HepG2 (cell line): Measurements from ENCODE around the gene SLC13A2. TPM values are rescaled to one million over a fixed set of nuclear protein-coding genes. Genes with fewer than 3 reads are reported as not detected.

Experiments used
- AHDC1 ChIP-seq: sonication (generic); formaldehyde crosslinking; IDR thresholded peaks from 2 replicates; pipeline ENCODE4 v1.5.1; 2020; ENCODE audit warnings: mild to moderate bottlenecking, missing genetic modification reagents, borderline replicate concordance
- CSRNP1 ChIP-seq: sonication (generic); formaldehyde crosslinking; IDR thresholded peaks from 2 replicates; pipeline ENCODE4 v1.8.1; 2023; ENCODE audit warnings: mild to moderate bottlenecking, missing genetic modification reagents
- RERE ChIP-seq: IDR thresholded peaks from 2 replicates; pipeline ENCODE4 v1.6.1; 2016; ENCODE audit warnings: low read depth, missing genetic modification reagents, missing compliant biosample characterization
- polyA plus RNA-seq, 8 experiments: library from polyadenylated mRNA; depleted of rRNA in 3 of 8; stranded (reverse) in 7 of 8; unstranded in 1 of 8; fragments of >200 nt; fragmentation: Illumina TruSeq in 4 of 8; extraction: Trizol in 4 of 8; gene quantifications; 2 replicates each; pipeline versions ENCODE4 v1.2.1 to v1.2.3, GENCODE V29; 2011 to 2016; ENCODE audit warnings: low read depth in 4 of 8, missing spikeins in 1 of 8, mixed read lengths in 1 of 8; ENCODE audit not compliant: insufficient read depth in 1 of 8
- total RNA-seq, 5 experiments: library from RNA; depleted of rRNA; stranded (reverse); fragments of >200 nt; fragmentation: Illumina TruSeq; extraction: Trizol; gene quantifications; 2 replicates each; pipeline ENCODE4 v1.2.3, GENCODE V29; 2016; ENCODE audit warnings: low read depth in 1 of 5

The SLC13A2 gene
- total and polyA plus RNA-seq, 2 of the 13 experiments (the other 11 are each of a cell fraction or from before 2014, with no cell fraction given) = 0.07 TPM; not detected in 1

GRCh38 chr17:28426081-28426519, 47.3 kb upstream of the SLC13A2 start (continued):
- TF ChIP-seq AHDC1 (CRISPR knock-in tag) (no peak), CSRNP1 (no peak), RERE (CRISPR knock-in tag) (no peak)
- TF ChIP-seq, all 625 proteins: peak for 5
